ENCODE measurements around the gene GBF1. TPM values are rescaled to one million over a fixed set of nuclear protein-coding genes. Genes with fewer than 3 reads are reported as not detected.

GBF1 gene
- total RNA-seq, 3 donors from 2014 or later = 51.9 to 67.8 (median 62.9) TPM

DNA sequence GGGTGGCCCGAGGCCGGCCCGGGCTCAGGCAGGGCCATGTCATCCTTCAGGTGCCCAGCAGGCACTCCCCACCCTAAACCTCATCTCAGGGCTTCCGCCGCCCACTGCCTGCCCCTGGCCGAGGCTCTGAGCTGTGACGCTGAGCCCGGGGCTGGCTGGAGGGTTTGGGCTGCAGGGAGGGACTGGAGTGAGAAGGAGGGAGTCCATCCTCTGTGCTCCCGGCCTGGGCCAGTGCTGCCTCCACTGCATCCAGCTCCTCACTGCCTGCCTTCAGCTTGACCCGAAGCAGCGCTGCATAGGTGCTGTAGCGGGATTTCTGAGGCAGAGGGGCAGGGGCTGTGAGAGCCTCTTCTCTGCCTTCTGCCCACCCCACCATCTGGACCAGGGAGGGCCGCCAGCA lies 157.8 kb downstream of the GBF1 start:
- no peak overlapping the region for H3K4me3 ChIP-seq
- peaks cover 8% of the 10 kb centered on the region for H3K4me1 ChIP-seq (ENCODE audit: low read depth)
- ATAC-seq = no peak
- intact Hi-C loops (cut with DNase I, micrococcal nuclease) = no loop called here
- peak in 1 of 3 donors; percentile 33 for DNase-seq
- no peaks in the 10 kb centered on the region for H3K9me3 ChIP-seq
- H3K36me3 ChIP-seq (ENCODE audit: low read depth) = no peaks in the 10 kb centered on the region
- TF ChIP-seq, protein P1, sequence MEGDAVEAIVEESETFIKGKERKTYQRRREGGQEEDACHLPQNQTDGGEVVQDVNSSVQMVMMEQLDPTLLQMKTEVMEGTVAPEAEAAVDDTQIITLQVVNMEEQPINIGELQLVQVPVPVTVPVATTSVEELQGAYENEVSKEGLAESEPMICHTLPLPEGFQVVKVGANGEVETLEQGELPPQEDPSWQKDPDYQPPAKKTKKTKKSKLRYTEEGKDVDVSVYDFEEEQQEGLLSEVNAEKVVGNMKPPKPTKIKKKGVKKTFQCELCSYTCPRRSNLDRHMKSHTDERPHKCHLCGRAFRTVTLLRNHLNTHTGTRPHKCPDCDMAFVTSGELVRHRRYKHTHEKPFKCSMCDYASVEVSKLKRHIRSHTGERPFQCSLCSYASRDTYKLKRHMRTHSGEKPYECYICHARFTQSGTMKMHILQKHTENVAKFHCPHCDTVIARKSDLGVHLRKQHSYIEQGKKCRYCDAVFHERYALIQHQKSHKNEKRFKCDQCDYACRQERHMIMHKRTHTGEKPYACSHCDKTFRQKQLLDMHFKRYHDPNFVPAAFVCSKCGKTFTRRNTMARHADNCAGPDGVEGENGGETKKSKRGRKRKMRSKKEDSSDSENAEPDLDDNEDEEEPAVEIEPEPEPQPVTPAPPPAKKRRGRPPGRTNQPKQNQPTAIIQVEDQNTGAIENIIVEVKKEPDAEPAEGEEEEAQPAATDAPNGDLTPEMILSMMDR (IDR thresholded peaks at IDR 0.05) = no peak

DNA sequence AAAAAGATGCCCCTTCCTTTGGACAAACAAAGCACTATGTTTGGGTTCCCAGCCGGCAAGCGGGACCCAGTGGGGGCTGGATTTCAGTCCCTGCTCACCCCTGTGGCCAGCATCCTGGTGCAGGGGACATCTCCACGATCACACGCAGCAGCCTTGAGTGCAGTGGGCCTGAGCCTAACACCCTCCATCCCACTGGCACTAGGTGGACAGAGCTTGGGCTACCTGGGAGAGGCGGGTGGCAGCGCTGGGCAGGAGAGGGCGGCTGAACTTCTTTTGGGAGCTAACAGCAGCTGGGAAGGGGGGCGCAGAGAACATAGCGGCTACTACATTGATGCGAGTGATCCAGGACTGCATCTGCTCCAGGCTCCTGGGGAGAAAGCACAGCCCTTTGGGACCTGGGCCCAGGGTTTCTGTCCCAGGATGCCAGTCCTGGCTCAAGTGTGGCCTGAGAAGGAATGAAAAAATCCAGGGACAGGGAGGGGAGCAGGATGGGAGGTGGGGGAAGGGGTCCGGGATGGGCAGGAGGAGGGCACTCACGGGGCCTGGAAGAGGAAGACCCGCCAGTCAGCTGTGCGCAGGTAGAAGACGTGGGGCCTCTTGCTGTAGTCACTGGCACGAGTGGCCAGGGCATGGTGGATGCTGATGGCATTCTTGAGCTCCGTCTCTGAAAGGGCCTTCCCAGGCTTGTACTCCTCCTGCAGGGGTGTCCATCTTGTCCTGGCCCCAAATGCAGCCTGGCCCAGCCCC lies 159.2 kb downstream of the GBF1 start:
- DNase-seq = peak in 1 of 3 donors; percentile 33
- intact Hi-C loops (cut with DNase I, micrococcal nuclease) = no loop called here
- H3K9me3 ChIP-seq = no peaks in the 10 kb centered on the region

DNA sequence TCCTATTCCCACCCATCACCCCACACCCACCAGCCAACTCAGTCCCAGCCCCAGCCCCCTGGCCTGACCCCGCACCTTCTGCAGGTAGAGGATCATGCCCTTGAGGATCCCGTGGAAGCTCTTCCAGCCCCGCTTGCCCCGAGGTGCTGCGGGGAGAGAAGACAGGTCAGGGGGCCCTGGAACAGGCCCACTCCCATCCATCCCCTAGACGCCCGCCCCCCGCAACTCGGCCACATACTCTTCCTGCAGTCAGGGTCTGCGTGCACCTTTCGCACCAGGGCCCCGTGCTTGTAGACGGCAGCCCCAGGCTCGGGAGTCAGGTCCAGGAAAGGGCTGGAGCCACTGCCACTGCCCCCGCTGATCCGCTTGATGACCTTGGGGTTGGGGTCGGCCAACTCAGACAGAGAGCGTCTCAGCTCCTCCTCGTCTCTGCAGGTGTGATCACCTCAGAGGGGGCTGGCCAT lies 159.8 kb downstream of the GBF1 start:
- intact Hi-C loops (cut with DNase I, micrococcal nuclease) = no loop called here
- Histone ChIP-seq H3K36me3 (ENCODE audit: low read depth) (no peaks in the 10 kb centered on the region), H3K4me3 (no peak overlapping the region), H3K9me3 (no peaks in the 10 kb centered on the region), H3K4me1 (ENCODE audit: low read depth) (peaks cover 8% of the 10 kb centered on the region)
- TF ChIP-seq, protein P1 (IDR thresholded peaks at IDR 0.05) = no peak
- DNase-seq (no peak), ATAC-seq (no peak)

More for the DNA sequence above, 159.2 kb downstream of the GBF1 start:
- TF ChIP-seq, protein P1 (IDR thresholded peaks at IDR 0.05) = no peak
- no peak for ATAC-seq
- Histone ChIP-seq H3K4me1 (ENCODE audit: low read depth) (peaks cover 14% of the 10 kb centered on the region), H3K4me3 (no peak overlapping the region), H3K36me3 (ENCODE audit: low read depth) (no peaks in the 10 kb centered on the region)

DNA sequence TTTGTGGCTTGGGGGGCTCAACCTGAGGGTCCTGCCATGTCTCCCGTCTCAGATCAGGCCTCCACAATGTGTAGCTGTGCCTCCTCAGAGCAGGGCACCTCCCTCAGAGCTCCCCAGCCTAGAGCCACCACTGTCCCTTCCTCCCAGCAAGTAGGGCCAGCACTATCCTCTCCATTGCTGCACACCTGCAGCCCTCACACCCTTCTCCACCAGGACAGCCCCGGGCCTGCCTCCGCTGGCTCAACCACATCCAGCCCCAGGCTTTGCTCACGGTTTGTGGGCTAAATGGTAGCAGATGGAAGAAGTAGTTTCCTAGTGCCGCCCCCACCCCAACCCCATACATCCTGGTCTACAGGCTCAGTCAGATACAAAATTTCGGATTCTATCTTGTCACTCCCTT lies 160.3 kb downstream of the GBF1 start:
- Histone ChIP-seq H3K9me3 (no peaks in the 10 kb centered on the region), H3K4me1 (ENCODE audit: low read depth) (peaks cover 8% of the 10 kb centered on the region), H3K4me3 (no peak overlapping the region), H3K36me3 (ENCODE audit: low read depth) (no peaks in the 10 kb centered on the region)
- DNase-seq (no peak), ATAC-seq (no peak)
- TF ChIP-seq, protein P1 (IDR thresholded peaks at IDR 0.05) = no peak
- intact Hi-C loops (cut with DNase I, micrococcal nuclease) = no loop called here

DNA sequence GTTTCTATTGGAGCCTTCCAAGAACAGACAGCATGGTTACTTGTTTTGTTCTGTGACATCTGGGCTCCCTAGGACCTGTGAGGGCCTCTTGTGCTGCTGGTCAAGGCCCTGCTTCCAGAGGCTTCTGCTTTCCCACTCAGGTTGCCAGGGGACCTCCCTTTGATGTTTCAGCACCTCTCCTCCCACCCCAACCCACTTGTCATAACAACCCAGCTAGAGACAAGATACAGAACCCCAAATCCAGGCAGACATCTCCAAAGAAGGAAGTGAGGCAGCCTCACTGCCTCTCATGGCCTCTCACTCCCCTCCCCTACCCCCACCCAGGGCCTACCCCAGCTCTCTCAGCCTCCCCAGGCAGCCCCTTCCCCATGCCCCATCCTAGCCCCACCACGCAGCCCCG lies 161.5 kb downstream of the GBF1 start:
- ATAC-seq (no peak), DNase-seq (no peak)
- TF ChIP-seq, protein P1 (IDR thresholded peaks at IDR 0.05) = no peak
- Histone ChIP-seq H3K36me3 (ENCODE audit: low read depth) (no peaks in the 10 kb centered on the region), H3K4me3 (no peak overlapping the region), H3K9me3 (no peaks in the 10 kb centered on the region), H3K4me1 (ENCODE audit: low read depth) (peaks cover 8% of the 10 kb centered on the region)
- intact Hi-C loops (cut with DNase I, micrococcal nuclease) = no loop called here
